ENCODE measurements around the gene UNC119B.
"Not testable (repeated sequence)": the region's sequence is repeated elsewhere in the genome, so short reads cannot be mapped to it uniquely, and the experiment has no call there.

Gene UNC119B

GRCh38 chr12:120720234-120720986 is 10.2 kb downstream of the UNC119B start:
- DNase-seq = no peak

DNA sequence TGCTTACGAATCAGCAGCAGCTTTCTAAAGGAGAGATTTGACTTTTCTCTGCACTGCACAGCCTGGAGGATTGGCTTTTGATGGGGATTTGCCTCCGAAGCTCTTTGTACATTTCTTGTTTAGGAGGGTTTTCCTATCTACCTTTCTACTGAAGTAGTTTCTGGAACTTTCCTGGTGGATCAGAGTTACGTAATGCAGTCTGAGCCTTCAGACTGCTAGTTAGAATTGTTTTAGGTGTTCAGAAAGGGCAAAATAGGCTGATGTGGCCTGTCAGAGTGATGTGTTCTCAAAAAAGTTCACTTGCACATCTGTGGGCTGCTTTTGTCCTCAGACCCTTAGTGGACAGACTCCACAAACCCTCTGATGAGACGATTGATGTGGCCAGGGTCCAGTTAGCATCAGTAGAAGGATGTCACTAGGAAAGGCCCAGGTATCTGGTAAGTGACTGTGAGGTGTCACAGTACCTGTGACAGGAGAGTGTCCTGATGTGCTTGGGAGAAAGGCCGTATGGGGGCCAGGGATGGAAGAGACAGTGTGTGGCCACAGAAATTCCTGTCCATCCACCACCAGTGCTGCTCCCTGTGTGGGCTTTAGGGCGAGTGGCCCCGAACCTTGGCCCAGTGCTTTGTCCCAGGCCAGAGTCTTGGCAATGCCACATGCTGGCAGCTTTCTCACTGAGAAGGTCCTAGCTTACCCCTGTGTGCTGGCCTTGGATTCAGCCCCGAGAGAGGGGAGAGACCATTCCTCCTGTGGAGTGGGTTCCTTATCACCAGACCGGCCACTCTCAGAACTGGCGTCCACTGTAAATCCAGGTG is 10.9 kb downstream of the UNC119B start:
- no peak for DNase-seq

- DNase-seq = no peak
These were observed 11.6 kb downstream of the UNC119B start for GRCh38 chr12:120721866-120722265.

- DNase-seq = no peak
These were observed 12.5 kb downstream of the UNC119B start for GRCh38 chr12:120722784-120723183.

- no peak for DNase-seq
These were observed 14.5 kb downstream of the UNC119B start for GRCh38 chr12:120724720-120725119.

- DNase-seq = no peak
These were observed 14.9 kb downstream of the UNC119B start for GRCh38 chr12:120725151-120725658.

DNA sequence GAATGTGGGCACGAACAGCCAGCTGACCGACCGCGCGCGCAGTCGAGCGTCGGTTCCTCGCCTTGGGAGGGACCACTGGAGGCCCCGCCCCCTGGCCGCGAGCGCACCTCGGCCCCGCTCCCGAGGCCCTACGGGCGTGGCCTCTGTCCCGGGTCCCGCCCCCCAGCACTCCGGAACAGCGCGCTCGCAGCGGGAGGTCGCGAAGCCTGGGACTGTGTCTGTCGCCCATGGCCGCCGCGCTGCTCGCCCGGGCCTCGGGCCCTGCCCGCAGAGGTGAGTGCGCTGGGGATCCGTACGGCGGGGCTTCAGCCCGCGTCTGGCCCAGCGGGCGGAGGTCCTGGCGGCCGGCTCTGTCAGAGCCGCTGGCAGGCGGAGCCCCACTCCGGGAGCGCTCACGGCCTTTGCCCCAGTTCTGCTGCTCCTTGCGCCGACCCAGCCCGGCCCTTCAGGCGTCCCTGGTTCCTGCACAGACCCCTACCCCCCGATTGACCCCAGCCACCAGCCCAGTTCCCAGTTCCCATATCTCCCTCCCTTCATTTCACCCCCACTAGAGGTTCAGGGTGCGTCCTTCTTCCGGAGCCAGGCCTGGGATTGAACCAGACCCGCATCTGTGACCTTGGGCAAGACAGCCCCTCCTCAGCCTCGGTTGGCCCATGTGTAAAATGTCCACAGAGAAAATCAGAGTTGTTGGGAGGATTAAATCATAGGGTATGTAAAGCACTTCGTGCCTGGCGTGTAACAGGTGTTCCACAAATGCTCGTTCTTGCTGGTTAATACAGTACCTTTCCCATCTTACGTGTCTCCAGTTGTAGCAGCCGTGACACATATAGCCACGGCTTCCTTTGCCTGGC is 15.6 kb downstream of the UNC119B start, which contains the start of gene ACADS:
ACADS (plus strand) TSS at position 168 of the 851 bp plus-strand sequence; CDS start at position 228, 60 bp downstream.
- peak; percentile 86 to 87 for DNase-seq

DNA sequence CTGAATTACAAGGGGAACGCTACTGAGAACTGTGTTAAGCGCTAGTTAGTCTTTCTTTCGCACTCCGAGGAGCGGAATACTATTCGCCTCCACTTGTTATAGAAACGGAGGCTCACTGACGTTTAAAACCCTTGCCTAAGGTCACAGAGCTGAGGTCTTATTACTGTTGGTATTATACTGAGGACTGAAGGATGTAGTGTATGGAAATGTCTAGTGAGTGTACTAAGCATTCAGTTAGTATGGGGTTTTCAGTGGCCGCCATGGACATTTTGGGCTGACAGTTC is 16.2 kb downstream of the UNC119B start:
- no peak for DNase-seq

- DNase-seq = no peak
These were observed 16.7 kb downstream of the UNC119B start for GRCh38 chr12:120726961-120727360.

GRCh38 chr12:120732198-120732597 is 21.9 kb downstream of the UNC119B start:
- DNase-seq = not testable (repeated sequence)

- no peak for DNase-seq
These were observed 23.3 kb downstream of the UNC119B start for GRCh38 chr12:120733574-120733973.

GRCh38 chr12:120734210-120734609 is 24.0 kb downstream of the UNC119B start:
- DNase-seq = no peak

DNA sequence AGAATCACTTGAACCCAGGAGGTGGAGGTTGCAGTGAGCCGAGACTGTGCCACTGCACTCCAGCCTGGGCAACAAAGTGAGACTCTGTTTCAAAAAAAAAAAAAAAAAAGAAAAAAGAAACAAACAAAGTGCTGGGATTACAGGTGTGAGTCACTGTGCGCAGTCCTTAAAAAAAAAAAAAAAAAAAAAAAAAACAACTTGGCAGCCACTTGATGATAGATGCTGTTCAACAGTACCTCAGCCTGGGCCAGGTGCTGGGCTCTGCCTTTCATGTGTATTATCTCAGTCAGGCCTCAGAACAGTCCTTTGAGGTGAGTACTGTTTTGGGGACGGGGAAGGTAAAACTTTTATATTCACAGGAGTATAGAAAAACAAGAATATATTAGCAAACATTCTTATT is 24.9 kb downstream of the UNC119B start:
- no peak for DNase-seq

GRCh38 chr12:120736404-120737331 is 26.4 kb downstream of the UNC119B start:
- no peak for DNase-seq

- no peak for DNase-seq
These were observed 27.4 kb downstream of the UNC119B start for GRCh38 chr12:120737557-120738251.

DNA sequence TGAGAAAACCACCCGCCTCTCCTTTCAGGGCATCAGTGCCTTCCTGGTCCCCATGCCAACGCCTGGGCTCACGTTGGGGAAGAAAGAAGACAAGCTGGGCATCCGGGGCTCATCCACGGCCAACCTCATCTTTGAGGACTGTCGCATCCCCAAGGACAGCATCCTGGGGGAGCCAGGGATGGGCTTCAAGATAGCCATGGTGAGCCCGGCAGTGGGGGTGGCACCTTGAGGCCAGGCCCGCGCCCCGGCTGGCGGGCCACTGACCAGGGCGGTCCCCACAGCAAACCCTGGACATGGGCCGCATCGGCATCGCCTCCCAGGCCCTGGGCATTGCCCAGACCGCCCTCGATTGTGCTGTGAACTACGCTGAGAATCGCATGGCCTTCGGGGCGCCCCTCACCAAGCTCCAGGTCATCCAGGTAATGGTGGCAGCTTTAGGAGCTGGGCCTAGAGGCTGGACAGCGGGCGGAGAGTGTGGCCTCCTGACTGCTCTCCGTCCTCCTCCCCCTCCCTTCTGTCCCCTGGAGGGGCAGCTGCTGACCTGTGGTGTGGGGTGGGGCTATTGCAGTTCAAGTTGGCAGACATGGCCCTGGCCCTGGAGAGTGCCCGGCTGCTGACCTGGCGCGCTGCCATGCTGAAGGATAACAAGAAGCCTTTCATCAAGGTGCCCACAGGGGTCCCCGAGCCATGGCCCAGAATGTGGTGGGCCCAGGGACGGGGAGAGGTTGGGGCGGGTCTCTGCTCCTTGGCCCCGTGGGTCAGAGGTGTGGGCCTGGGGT is 28.2 kb downstream of the UNC119B start:
- DNase-seq = no peak

DNA sequence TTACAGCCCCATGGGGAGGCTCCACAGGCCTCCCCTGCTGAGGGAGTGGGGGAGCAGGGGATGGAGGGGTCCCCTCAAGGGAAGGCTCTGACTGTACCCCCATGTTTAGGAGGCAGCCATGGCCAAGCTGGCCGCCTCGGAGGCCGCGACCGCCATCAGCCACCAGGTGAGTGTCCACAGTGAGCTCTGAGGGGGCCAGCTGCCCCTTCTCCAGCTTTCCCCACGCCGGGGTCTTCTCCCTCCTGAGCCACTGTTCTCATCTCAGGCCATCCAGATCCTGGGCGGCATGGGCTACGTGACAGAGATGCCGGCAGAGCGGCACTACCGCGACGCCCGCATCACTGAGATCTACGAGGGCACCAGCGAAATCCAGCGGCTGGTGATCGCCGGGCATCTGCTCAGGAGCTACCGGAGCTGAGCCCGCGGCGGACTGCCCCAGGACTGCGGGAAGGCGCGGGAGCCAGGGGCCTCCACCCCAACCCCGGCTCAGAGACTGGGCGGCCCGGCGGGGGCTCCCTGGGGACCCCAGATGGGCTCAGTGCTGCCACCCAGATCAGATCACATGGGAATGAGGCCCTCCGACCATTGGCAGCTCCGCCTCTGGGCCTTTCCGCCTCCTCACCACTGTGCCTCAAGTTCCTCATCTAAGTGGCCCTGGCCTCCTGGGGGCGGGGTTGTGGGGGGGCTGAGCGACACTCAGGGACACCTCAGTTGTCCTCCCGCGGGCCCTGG is 28.9 kb downstream of the UNC119B start:
- no peak for DNase-seq

DNA sequence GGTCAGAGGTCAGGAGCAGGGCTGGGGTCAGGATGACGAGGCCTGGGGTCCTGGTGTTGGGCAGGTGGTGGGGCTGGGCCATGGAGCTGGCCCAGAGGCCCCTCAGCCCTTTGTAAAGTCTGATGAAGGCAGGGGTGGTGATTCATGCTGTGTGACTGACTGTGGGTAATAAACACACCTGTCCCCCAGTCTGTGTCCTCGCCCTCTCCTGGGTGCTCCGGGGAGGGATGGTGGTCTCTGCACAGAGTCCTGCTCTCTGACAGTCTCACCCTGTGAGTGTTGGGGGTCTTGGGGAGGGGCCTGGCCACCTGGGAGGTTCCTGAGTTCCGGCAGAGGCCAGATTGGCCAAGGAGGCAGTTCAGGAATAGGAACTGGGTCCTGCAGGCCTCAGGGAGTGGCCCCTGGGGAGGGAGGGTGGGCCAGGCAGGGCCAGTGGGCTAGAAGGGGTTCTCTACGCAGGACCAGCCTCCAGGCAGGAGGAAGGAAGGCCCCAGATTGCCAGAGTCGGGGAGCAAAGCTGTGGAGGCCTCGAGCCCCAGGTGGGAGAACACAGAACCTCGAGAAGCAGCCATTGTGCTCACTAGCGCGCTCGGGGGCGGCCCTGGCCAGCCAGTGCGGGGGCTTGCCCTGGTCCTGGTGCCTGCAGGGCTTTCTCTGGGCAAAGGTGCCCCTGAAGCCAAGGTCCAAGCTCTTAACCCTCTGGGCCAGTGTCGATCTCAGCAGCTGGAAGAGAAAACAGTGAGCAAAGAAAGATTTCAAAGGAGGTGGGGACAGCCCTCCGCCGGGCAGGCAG is 29.8 kb downstream of the UNC119B start:
- DNase-seq = no peak

GRCh38 chr12:120740871-120741270 is 30.6 kb downstream of the UNC119B start:
- no peak for DNase-seq

Measured in activated CD4-positive, alpha-beta T cell treated with anti-CD3 and anti-CD28 coated beads for 4 hours (primary cell).